Measurements from ENCODE around the gene KCTD13. TPM values are rescaled to one million over a fixed set of nuclear protein-coding genes. Genes with fewer than 3 reads are reported as not detected.
"Not testable (repeated sequence)": the region's sequence is repeated elsewhere in the genome, so short reads cannot be mapped to it uniquely, and the experiment has no call there.

Gene KCTD13
- total and polyA plus RNA-seq, 7 donors, result 5.4 to 26.1 (median 14.6) TPM

DNA sequence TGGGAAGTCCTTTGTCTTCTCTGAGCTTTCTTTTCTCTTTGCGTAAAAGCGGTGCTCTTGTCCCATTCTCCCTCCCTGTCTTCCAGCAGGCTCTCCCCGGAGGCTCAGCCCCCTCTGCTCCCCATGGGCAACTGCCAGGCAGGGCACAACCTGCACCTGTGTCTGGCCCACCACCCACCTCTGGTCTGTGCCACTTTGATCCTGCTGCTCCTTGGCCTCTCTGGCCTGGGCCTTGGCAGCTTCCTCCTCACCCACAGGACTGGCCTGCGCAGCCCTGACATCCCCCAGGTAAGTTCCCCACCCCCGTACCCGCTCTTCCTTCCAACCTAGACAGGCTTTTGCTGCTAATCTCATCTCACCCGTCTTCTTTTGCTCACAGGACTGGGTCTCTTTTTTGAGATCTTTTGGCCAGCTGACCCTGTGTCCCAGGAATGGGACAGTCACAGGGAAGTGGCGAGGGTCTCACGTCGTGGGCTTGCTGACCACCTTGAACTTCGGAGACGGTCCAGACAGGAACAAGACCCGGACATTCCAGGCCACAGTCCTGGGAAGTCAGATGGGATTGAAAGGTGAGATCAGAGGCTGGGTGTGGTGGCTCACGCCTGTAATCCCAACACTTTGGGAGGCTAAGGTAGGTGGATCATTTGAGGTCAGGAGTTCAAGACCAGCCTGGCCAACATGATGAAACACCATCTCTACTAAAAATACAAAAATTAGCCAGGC, 37.2 kb upstream of the KCTD13 start:
- H3K4me3 ChIP-seq, result peak overlapping the region in 3 of 4 donors; percentile 64 to 91 (median 77)
- peaks cover 0 to 18% (median 17%) of the 10 kb centered on the region in 4 donors for H3K4me1 ChIP-seq
- no peak for TF ChIP-seq EP300 (IDR thresholded peaks at IDR 0.05)
- TF ChIP-seq, protein P1, sequence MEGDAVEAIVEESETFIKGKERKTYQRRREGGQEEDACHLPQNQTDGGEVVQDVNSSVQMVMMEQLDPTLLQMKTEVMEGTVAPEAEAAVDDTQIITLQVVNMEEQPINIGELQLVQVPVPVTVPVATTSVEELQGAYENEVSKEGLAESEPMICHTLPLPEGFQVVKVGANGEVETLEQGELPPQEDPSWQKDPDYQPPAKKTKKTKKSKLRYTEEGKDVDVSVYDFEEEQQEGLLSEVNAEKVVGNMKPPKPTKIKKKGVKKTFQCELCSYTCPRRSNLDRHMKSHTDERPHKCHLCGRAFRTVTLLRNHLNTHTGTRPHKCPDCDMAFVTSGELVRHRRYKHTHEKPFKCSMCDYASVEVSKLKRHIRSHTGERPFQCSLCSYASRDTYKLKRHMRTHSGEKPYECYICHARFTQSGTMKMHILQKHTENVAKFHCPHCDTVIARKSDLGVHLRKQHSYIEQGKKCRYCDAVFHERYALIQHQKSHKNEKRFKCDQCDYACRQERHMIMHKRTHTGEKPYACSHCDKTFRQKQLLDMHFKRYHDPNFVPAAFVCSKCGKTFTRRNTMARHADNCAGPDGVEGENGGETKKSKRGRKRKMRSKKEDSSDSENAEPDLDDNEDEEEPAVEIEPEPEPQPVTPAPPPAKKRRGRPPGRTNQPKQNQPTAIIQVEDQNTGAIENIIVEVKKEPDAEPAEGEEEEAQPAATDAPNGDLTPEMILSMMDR (IDR thresholded peaks at IDR 0.05), result no peak
- no peak for TF ChIP-seq POLR2AphosphoS5 (IDR thresholded peaks at IDR 0.05)
- no peak for TF ChIP-seq POLR2A (IDR thresholded peaks at IDR 0.05)
- intact Hi-C loops (cut with DNase I), result loop anchor here (2.0 kb wide), 1 partner anchor 32 kb away; the partner anchor contains the start of gene HIRIP3
- WGBS, 2 donors, result 76 to 86% methylated on average over 14 of the region's 14 CpGs
- peak overlapping the region; percentile 90 to 96 (median 94) for H3K27ac ChIP-seq
- H3K36me3 ChIP-seq, result peaks cover 4 to 10% (median 4%) of the 10 kb centered on the region in 4 donors
- H3K27me3 ChIP-seq, result no peaks in the 10 kb centered on the region
- no peaks in the 10 kb centered on the region for H3K9me3 ChIP-seq
- DNase-seq, result no peak

DNA sequence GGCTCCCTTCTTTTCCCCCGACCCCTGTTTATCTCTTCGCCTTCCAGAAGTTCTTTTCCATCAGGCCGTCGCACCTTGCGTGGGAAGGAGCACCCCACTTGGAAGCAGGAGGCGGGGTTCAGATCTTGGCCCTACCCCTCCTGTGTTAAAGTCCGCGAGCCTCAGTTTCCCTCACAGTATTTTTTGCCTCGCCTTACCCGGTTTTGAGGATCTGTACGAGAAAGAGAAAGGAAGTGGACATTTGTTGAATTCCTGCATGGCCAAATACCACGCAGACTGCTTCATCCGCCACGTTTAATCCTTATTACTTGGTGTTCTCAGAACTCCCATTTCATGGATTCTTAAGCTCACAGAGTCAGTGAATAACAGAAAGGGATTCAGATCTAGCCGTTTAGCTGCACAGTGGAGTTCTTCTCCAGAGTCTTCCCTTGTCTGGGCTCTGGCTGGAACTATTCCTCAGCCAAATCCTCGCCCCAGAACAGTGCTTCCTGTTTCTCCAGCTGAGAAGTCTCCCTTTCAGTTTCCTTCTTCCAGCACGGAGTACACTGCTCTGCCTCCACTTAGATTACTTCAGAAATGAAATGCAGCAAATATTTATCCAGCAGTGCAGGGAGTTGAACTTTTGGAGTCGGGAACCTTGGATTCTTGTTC, 36.4 kb upstream of the KCTD13 start:
- no peak for DNase-seq
- 1 to 7% methylated on average over 18 of the region's 18 CpGs for WGBS, 2 donors

DNA sequence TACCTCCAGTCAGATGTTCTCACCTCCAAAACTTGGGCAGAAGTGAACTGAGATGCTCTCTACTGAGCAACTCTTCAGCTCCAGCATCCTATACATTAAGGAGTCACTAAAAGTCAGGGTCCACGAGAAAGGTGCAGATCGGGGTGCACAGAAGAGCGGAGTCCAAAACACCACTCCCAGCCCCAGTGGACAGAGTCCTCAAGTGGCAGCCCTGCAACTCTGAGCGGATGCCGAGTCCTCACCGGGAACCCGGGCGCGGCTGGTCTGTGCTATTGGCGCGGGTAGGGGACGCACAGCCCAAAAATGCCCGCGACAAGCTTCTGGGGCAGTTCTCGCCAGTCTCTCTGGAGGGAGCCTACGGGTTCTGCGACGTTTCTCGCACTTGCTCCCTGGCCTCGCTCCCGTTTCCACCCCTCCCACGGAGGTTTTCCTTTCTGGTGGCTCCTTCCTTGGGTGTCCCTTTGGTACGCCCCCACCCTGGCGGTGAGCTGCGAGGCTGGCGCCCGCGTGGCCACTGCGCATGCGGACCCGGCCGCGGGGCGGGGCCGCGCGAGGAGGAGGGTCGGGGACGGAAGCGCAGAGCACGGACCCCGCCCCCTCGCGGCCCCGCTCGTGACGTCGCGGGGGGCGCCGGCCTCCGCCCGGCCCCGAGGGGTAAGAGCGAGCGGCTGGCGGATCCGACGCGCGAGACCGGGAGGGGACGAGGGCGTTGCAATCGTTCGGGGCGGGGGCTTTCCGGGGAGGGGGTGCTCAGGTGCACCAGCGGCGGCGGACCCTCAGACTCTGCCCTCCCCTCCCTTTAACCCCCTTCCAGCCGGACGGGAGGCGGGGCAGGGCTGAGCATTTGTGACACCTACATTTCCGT, 35.7 kb upstream of the KCTD13 start, which contains the start of gene TMEM219:
Gene TMEM219 (plus strand): TSS at position 601 of the 865 bp plus-strand sequence. CDS start 1,065 bp downstream, outside the sequence.
- Histone ChIP-seq H3K4me3 (peak within 1 kb of the TSS; percentile 64 to 91 (median 80)), H3K27me3 (no peaks in the 10 kb centered on the region), H3K36me3 (peaks cover 0 to 5% (median 0%) of the 10 kb centered on the region in 4 donors), H3K27ac (peak within 1 kb of the TSS; percentile 90 to 96 (median 94)), H3K4me1 (peaks cover 0 to 18% (median 17%) of the 10 kb centered on the region in 4 donors), H3K9me3 (no peaks in the 10 kb centered on the region)
- intact Hi-C loops (cut with DNase I), result loop anchor here (2.0 kb wide), 2 partner anchors 33 to 35 kb away; partner anchors contain the start of genes HIRIP3 and KCTD13
- WGBS, 2 donors, result 0 to 1% methylated on average over 75 of the region's 75 CpGs
- TF ChIP-seq, protein P1 (IDR thresholded peaks at IDR 0.05), result peak; percentile 57 to 78 (median 68)
- TF ChIP-seq EP300 (IDR thresholded peaks at IDR 0.05), result no peak
- peak; percentile 33 to 58 for TF ChIP-seq POLR2A (IDR thresholded peaks at IDR 0.05)
- peak; percentile 69 to 90 (median 83) for TF ChIP-seq POLR2AphosphoS5 (IDR thresholded peaks at IDR 0.05)
- peak; percentile 96 for DNase-seq

More for the DNA sequence above, 36.4 kb upstream of the KCTD13 start:
- H3K27me3 ChIP-seq, result no peaks in the 10 kb centered on the region
- H3K4me3 ChIP-seq, result peak overlapping the region; percentile 64 to 91 (median 80)
- intact Hi-C loops (cut with DNase I), result loop anchor here (2.0 kb wide), 1 partner anchor 32 kb away; the partner anchor contains the start of gene HIRIP3
- H3K9me3 ChIP-seq, result no peaks in the 10 kb centered on the region
- peaks cover 0 to 18% (median 17%) of the 10 kb centered on the region in 4 donors for H3K4me1 ChIP-seq
- H3K27ac ChIP-seq, result peak overlapping the region; percentile 90 to 96 (median 94)
- peaks cover 0 to 5% (median 0%) of the 10 kb centered on the region in 4 donors for H3K36me3 ChIP-seq
- TF ChIP-seq POLR2A (IDR thresholded peaks at IDR 0.05) (no peak), POLR2AphosphoS5 (IDR thresholded peaks at IDR 0.05) (peak in 2 of 4 donors; percentile 15 to 34)

DNA sequence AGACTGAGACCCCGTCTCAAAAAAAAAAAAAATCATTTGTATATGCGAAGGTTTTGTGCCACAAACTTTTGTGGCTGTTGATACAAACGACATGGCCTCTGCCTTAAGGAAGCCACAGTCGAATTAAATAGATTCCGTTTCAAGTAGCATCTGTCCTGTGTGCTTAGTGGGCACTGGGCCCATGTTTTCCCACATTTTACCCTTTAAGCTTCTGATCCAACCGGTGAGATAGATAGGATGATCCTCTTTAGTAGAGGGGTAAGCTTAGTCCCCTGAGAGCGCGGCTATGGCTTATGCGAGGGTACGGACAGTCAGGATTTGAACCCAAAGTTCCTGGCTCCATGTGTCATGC, 35.1 kb upstream of the KCTD13 start:
- no peak for DNase-seq
- 53 to 66% methylated on average over 10 of the region's 10 CpGs for WGBS, 2 donors
- Histone ChIP-seq H3K27me3 (no peaks in the 10 kb centered on the region), H3K4me1 (peaks cover 0 to 18% (median 17%) of the 10 kb centered on the region in 4 donors), H3K9me3 (no peaks in the 10 kb centered on the region), H3K4me3 (peak overlapping the region; percentile 64 to 91 (median 80)), H3K27ac (peak overlapping the region; percentile 90 to 96 (median 94)), H3K36me3 (peaks cover 0 to 5% (median 0%) of the 10 kb centered on the region in 4 donors)
- TF ChIP-seq, protein P1 (IDR thresholded peaks at IDR 0.05), result no peak
- TF ChIP-seq EP300 (IDR thresholded peaks at IDR 0.05), result no peak
- no peak for TF ChIP-seq POLR2AphosphoS5 (IDR thresholded peaks at IDR 0.05)
- no peak for TF ChIP-seq POLR2A (IDR thresholded peaks at IDR 0.05)
- intact Hi-C loops (cut with DNase I), result loop anchor here (2.0 kb wide), 1 partner anchor 34 kb away; the partner anchor contains the start of gene KCTD13

DNA sequence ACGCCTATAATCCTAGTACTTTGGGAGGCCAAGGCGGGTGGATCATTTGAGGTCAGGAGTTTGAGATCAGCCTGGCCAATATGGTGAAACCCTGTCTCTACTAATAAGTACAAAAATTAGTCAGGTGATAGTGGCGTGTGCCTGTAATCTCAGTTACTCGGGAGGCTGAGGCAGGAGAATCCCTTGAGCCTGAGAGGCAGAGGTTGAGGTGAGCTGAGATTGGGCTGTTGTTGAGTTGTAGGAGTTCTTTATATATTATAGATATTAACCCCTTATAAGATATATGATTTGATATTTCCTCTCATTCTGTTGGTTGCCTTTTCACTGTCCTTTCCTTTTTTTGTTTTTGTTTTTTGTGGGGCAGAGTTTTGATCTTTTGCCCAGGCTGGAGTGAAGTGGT, 33.8 kb upstream of the KCTD13 start:
- WGBS, 2 donors, result 95% methylated on average over 4 of the region's 4 CpGs
- H3K27me3 ChIP-seq, DNase-seq, H3K36me3 ChIP-seq, H3K27ac ChIP-seq, H3K4me3 ChIP-seq, H3K9me3 ChIP-seq: not testable (repeated sequence)
- peaks cover 0 to 18% (median 17%) of the 10 kb centered on the region in 4 donors for H3K4me1 ChIP-seq
- intact Hi-C loops (cut with DNase I), result loop anchor here (2.0 kb wide), 1 partner anchor 33 kb away; the partner anchor contains the start of gene KCTD13
